SK-N-SH (cell line): Measurements from ENCODE around the gene SALL3. TPM values are rescaled to one million over a fixed set of nuclear protein-coding genes. Genes with fewer than 3 reads are reported as not detected.

Experiments used
- CTCF ChIA-PET: fragments of 300-600, 350-600 bp; formaldehyde crosslinking; extraction: SDS; loops from one replicate; lab custom pipeline; 2021; lab: Yijun Ruan, JAX
- POLR2A ChIA-PET: fragments of 350-600 bp; sonication (Branson Sonifier 250); formaldehyde crosslinking; extraction: SDS; loops from one replicate; lab custom pipeline; 2020; ENCODE audit warnings: antibody characterized with exemption, inconsistent platforms; lab: Yijun Ruan, JAX
- DNase-seq: peaks from one replicate; pipeline ENCODE4 v3.0.0; 2012
- H2AFZ ChIP-seq: fragments of 200-600 bp; sonication (generic); 2 replicates; pipeline ENCODE4 v1.8.1; 2016; ENCODE audit warnings: antibody characterized with exemption, mild to moderate bottlenecking, low read depth
- H3F3A ChIP-seq: fragments of 200-600 bp; sonication (generic); replicated peaks from 2 replicates; pipeline ENCODE3; 2016; ENCODE audit warnings: antibody characterized with exemption, mild to moderate bottlenecking; ENCODE audit not compliant: insufficient read depth
- H3K27ac ChIP-seq, 2 experiments: fragments of 200-500 bp in 1 of 2; fragments of 200-600 bp in 1 of 2; sonication (Bioruptor generic) in 1 of 2; sonication (generic), shearing (Covaris generic) in 1 of 2; 2 replicates each; pipeline versions ENCODE4 v1.5.1 to v1.6.1; 2014 to 2016; ENCODE audit warnings: low read depth in 2 of 2, inconsistent platforms in 1 of 2, low read length in 1 of 2, mild to moderate bottlenecking in 1 of 2, mixed read lengths in 1 of 2
- H3K27me3 ChIP-seq: fragments of 200-600 bp; sonication (generic), shearing (Covaris generic); 2 replicates; pipeline ENCODE4 v1.6.1; 2016; ENCODE audit warnings: mixed run types; ENCODE audit not compliant: insufficient read depth
- H3K36me3 ChIP-seq, 2 experiments: fragments of 200-500 bp in 1 of 2; fragments of 200-600 bp in 1 of 2; sonication (Bioruptor generic) in 1 of 2; sonication (generic) in 1 of 2; replicated peaks in 1 of 2; 2 replicates each; pipeline versions ENCODE3 to v1.5.1; 2014 to 2016; ENCODE audit warnings: low read length in 1 of 2, mild to moderate bottlenecking in 1 of 2; ENCODE audit not compliant: insufficient read depth in 2 of 2, control insufficient read depth in 1 of 2
- H3K4me1 ChIP-seq, 2 experiments: fragments of 200-500 bp in 1 of 2; fragments of 200-600 bp in 1 of 2; sonication (Bioruptor generic) in 1 of 2; sonication (generic), shearing (Covaris generic) in 1 of 2; 2 replicates each; pipeline versions ENCODE4 v1.5.1 to v1.6.1; 2014 to 2016; ENCODE audit warnings: low read depth in 1 of 2, low read length in 1 of 2, mixed run types in 1 of 2; ENCODE audit not compliant: insufficient read depth in 2 of 2, control insufficient read depth in 1 of 2
- H3K4me2 ChIP-seq: fragments of 200-600 bp; sonication (generic), shearing (Covaris generic); 2 replicates; pipeline ENCODE4 v1.6.1; 2017; ENCODE audit warnings: mixed run types
- H3K4me3 ChIP-seq, 2 experiments: fragments of 200-500 bp in 1 of 2; fragments of 200-600 bp in 1 of 2; sonication (Bioruptor generic) in 1 of 2; sonication (generic), shearing (Covaris generic) in 1 of 2; 2 replicates each; pipeline versions ENCODE4 v1.5.1 to v1.8.1; 2014 to 2016; ENCODE audit warnings: low read depth in 2 of 2, inconsistent platforms in 1 of 2, low read length in 1 of 2, mild to moderate bottlenecking in 1 of 2, mixed read lengths in 1 of 2, moderate library complexity in 1 of 2
- H3K79me2 ChIP-seq: fragments of 200-600 bp; sonication (generic); 2 replicates; pipeline ENCODE4 v1.8.1; 2017; ENCODE audit warnings: mild to moderate bottlenecking; ENCODE audit not compliant: insufficient read depth
- H3K9ac ChIP-seq: fragments of 200-600 bp; sonication (generic); 2 replicates; pipeline ENCODE4 v1.6.1; 2017; ENCODE audit warnings: mixed run types
- H3K9me2 ChIP-seq: fragments of 200-600 bp; sonication (generic); 2 replicates; pipeline ENCODE4 v1.6.1; 2017; ENCODE audit warnings: mixed run types
- H3K9me3 ChIP-seq: fragments of 200-600 bp; sonication (generic); 2 replicates; pipeline ENCODE4 v1.6.1; 2017; ENCODE audit warnings: mixed run types, mild to moderate bottlenecking, moderate library complexity
- H4K20me1 ChIP-seq: fragments of 200-600 bp; sonication (generic); 2 replicates; pipeline ENCODE4 v1.6.1; 2017; ENCODE audit warnings: mild to moderate bottlenecking, mixed run types; ENCODE audit not compliant: insufficient read depth
- ELF1 ChIP-seq: IDR thresholded peaks from 2 replicates; pipeline ENCODE4 v1.4.0; 2012
- FOXJ3 ChIP-seq: sonication (generic); formaldehyde crosslinking; IDR thresholded peaks from 2 replicates; pipeline ENCODE4 v1.5.1; 2020; ENCODE audit warnings: mild to moderate bottlenecking, missing genetic modification reagents
- MEF2A ChIP-seq: IDR thresholded peaks from 2 replicates; pipeline ENCODE4 v1.4.0; 2012; ENCODE audit warnings: low read depth, borderline replicate concordance
- NFIC ChIP-seq: IDR thresholded peaks from 2 replicates; pipeline ENCODE4 v1.4.0; 2012; ENCODE audit warnings: borderline replicate concordance
- NRF1 ChIP-seq: IDR thresholded peaks from 2 replicates; pipeline ENCODE4 v1.6.1; 2012; ENCODE audit warnings: low read depth, mild to moderate bottlenecking, low read length
- POLR2AphosphoS5 ChIP-seq: IDR thresholded peaks from 2 replicates; pipeline ENCODE4 v1.6.1; 2012; ENCODE audit warnings: low read depth, low read length
- RCOR1 ChIP-seq: fragments of 150-350 bp; IDR thresholded peaks from 2 replicates; pipeline ENCODE4 v1.6.1; 2017; ENCODE audit warnings: antibody characterized with exemption, low read length
- SIN3A ChIP-seq: IDR thresholded peaks from 2 replicates; pipeline ENCODE4 v1.6.1; 2012; ENCODE audit warnings: low read depth, mild to moderate bottlenecking, low read length, moderate library complexity, borderline replicate concordance
- TCF12 ChIP-seq: IDR thresholded peaks from 2 replicates; pipeline ENCODE4 v1.4.0; 2012
- WGBS: methylation state at CpG from one replicate; pipeline ENCODE4 v1.1.6; 2017; ENCODE audit warnings: low lambda C conversion rate; 5-methylcytosine and 5-hydroxymethylcytosine counted together
- polyA plus RNA-seq, 3 experiments: library from polyadenylated mRNA; depleted of rRNA; stranded (reverse); fragments of >200 nt; gene quantifications; 2 replicates each; pipeline ENCODE4 v1.2.3, GENCODE V29; 2012

Gene SALL3
- polyA plus RNA-seq, 1 of the 3 experiments (the other 2 are of a cell fraction): not detected

- H3K9me3 ChIP-seq: no peaks in the 10 kb centered on the region
- no peaks in the 10 kb centered on the region for H4K20me1 ChIP-seq
- no peak overlapping the region for H3K27ac ChIP-seq
- no peaks in the 10 kb centered on the region for H3F3A ChIP-seq
- no peak overlapping the region for H3K4me2 ChIP-seq
- no peaks in the 10 kb centered on the region for H3K36me3 ChIP-seq
- H3K79me2 ChIP-seq: no peaks in the 10 kb centered on the region
- no peak overlapping the region for H3K9ac ChIP-seq
- H3K27me3 ChIP-seq: peaks cover 39% of the 10 kb centered on the region
- POLR2A ChIA-PET: no interaction called here
- CTCF ChIA-PET: interaction anchor here (1.1 kb wide), 1 partner anchor 31 kb away, joined by 3 read pairs; no protein-coding TSS in a partner anchor
- H3K4me3 ChIP-seq: no peak overlapping the region
- H3K4me1 ChIP-seq: no peaks in the 10 kb centered on the region
- H3K9me2 ChIP-seq: no peaks in the 10 kb centered on the region
- no peak for DNase-seq
- WGBS: 17% methylated on average over 14 of the region's 17 CpGs
- TF ChIP-seq TCF12 (no peak), NFIC (no peak), RCOR1 (no peak), ELF1 (no peak), SIN3A (no peak), POLR2AphosphoS5 (no peak)
- H2AFZ ChIP-seq: no peak overlapping the region
Measured at GRCh38 chr18:78955051-78955450, 24.6 kb upstream of the SALL3 start.

GRCh38 chr18:78957140-78957539 is 22.5 kb upstream of the SALL3 start:
- no peaks in the 10 kb centered on the region for H3K36me3 ChIP-seq
- H3K4me2 ChIP-seq: no peak overlapping the region
- WGBS: 9% methylated on average over 14 of the region's 14 CpGs
- no peak for DNase-seq
- no peaks in the 10 kb centered on the region for H4K20me1 ChIP-seq
- ChIA-PET POLR2A (no interaction called here), CTCF (no interaction called here)
- no peaks in the 10 kb centered on the region for H3K9me2 ChIP-seq
- no peaks in the 10 kb centered on the region for H3K9me3 ChIP-seq
- no peak overlapping the region for H2AFZ ChIP-seq
- no peak overlapping the region for H3K4me3 ChIP-seq
- no peak overlapping the region for H3K9ac ChIP-seq
- H3K27ac ChIP-seq: no peak overlapping the region
- no peaks in the 10 kb centered on the region for H3K4me1 ChIP-seq
- H3K79me2 ChIP-seq: no peaks in the 10 kb centered on the region
- H3F3A ChIP-seq: no peaks in the 10 kb centered on the region
- TF ChIP-seq MEF2A: no peak
- TF ChIP-seq, all 33 proteins: peak for 0
- H3K27me3 ChIP-seq: peaks cover 33% of the 10 kb centered on the region

- peaks cover 6% of the 10 kb centered on the region for H3K27me3 ChIP-seq
- no peak overlapping the region for H3K27ac ChIP-seq
- H2AFZ ChIP-seq: no peak overlapping the region
- no peak for DNase-seq
- H4K20me1 ChIP-seq: no peaks in the 10 kb centered on the region
- H3K79me2 ChIP-seq: no peaks in the 10 kb centered on the region
- CTCF ChIA-PET: no interaction called here
- no peak overlapping the region for H3K4me2 ChIP-seq
- POLR2A ChIA-PET: no interaction called here
- no peak overlapping the region for H3K9ac ChIP-seq
- no peaks in the 10 kb centered on the region for H3K9me2 ChIP-seq
- no peaks in the 10 kb centered on the region for H3K9me3 ChIP-seq
- no peaks in the 10 kb centered on the region for H3K4me1 ChIP-seq
- no peak overlapping the region for H3K4me3 ChIP-seq
- TF ChIP-seq NRF1 (no peak), FOXJ3 (CRISPR knock-in tag) (no peak)
- no peaks in the 10 kb centered on the region for H3F3A ChIP-seq
- WGBS: 0% methylated on average over 6 of the region's 6 CpGs
- H3K36me3 ChIP-seq: no peaks in the 10 kb centered on the region
Measured at GRCh38 chr18:78960709-78961108, 18.9 kb upstream of the SALL3 start.
